ENCODE results near the gene MYO3B. TPM values are rescaled to one million over a fixed set of nuclear protein-coding genes. Genes with fewer than 3 reads are reported as not detected.

The MYO3B gene
- total RNA-seq, 4 donors from 2014 or later = 6.0 to 7.4 (median 7.2) TPM

DNA sequence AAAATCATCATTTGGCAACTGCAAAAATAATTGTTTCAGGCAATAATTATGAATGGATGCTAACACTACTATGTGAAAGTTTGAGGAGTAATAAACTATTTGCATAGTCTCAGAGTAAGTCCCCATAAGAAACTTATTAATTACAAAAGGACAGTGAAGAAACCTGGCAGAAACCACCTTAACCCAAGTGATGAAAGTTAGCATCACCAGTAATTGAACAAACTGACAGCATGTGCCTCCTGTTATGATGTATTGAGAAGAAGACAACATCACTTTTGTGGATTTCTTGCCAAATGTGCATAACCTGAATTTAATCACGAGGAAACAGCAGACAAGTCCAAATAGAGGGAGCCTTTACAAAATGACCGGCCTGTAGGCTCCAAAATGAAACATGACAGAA lies 353.9 kb downstream of the MYO3B start:
- intact Hi-C loops (cut with DNase I) = no loop called here
- no peak for TF ChIP-seq POLR2A (IDR thresholded peaks at IDR 0.05)
- TF ChIP-seq, protein P1, sequence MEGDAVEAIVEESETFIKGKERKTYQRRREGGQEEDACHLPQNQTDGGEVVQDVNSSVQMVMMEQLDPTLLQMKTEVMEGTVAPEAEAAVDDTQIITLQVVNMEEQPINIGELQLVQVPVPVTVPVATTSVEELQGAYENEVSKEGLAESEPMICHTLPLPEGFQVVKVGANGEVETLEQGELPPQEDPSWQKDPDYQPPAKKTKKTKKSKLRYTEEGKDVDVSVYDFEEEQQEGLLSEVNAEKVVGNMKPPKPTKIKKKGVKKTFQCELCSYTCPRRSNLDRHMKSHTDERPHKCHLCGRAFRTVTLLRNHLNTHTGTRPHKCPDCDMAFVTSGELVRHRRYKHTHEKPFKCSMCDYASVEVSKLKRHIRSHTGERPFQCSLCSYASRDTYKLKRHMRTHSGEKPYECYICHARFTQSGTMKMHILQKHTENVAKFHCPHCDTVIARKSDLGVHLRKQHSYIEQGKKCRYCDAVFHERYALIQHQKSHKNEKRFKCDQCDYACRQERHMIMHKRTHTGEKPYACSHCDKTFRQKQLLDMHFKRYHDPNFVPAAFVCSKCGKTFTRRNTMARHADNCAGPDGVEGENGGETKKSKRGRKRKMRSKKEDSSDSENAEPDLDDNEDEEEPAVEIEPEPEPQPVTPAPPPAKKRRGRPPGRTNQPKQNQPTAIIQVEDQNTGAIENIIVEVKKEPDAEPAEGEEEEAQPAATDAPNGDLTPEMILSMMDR (IDR thresholded peaks at IDR 0.05) = no peak
- no peaks in the 10 kb centered on the region for H3K9me3 ChIP-seq
- DNase-seq = no peak
- H3K4me1 ChIP-seq = peaks cover 10 to 22% of the 10 kb centered on the region in 2 donors
- 86 to 91% methylated on average over 2 of the region's 2 CpGs for WGBS, 2 donors
- H3K4me3 ChIP-seq (replicated peaks in 1 of 3) = no peak overlapping the region
- H3K27me3 ChIP-seq = no peaks in the 10 kb centered on the region
- no peaks in the 10 kb centered on the region for H3K36me3 ChIP-seq
- H3K27ac ChIP-seq = no peak overlapping the region

DNA sequence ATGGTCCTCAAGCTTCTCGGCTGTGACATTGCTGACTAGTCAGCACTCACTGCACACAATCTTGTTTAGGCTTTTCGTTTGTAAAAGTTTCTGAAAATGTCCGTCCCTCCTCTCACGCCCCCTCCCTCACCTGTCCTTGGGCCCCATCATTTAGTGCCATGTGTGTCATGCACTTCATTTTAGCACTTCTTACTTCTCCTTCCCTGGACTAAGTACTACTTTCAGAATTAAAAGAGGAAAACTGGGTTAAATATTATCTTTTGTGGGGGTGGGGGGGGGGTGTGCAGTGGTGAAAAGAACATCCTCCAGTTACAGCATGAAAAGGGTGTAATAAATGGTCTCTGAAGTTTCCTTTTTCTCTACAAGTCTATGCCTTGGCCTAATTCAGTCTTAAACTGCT lies 355.2 kb downstream of the MYO3B start:
- H3K27ac ChIP-seq = no peak overlapping the region
- DNase-seq = no peak
- H3K4me1 ChIP-seq = peaks cover 10 to 22% of the 10 kb centered on the region in 2 donors
- H3K27me3 ChIP-seq = no peaks in the 10 kb centered on the region
- no peaks in the 10 kb centered on the region for H3K36me3 ChIP-seq
- 91 to 94% methylated on average over 4 of the region's 4 CpGs for WGBS, 2 donors
- intact Hi-C loops (cut with DNase I) = no loop called here
- TF ChIP-seq, protein P1 (IDR thresholded peaks at IDR 0.05) = no peak
- TF ChIP-seq POLR2A (IDR thresholded peaks at IDR 0.05) = no peak
- no peaks in the 10 kb centered on the region for H3K9me3 ChIP-seq
- no peak overlapping the region for H3K4me3 ChIP-seq (replicated peaks in 1 of 3)

DNA sequence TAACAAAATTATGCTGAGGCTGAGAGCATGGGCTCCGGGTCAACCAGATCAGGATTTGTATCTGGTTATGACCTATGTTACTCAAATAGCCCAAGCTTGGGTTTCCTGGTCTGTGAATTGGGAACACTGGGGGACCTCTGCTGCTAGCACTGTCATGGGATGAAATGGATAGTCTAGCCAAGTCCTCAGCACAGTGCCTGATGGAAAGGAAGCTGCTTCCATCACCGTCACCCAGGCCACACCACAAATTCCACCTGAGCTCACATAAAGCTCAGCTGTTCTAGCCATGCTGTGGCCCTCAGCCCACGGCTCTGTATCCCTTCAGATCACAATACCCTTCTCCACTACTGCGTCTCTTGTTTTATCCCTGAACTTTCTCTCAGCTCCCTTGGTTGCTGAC lies 357.6 kb downstream of the MYO3B start:
- intact Hi-C loops (cut with DNase I) = no loop called here
- no peak overlapping the region for H3K27ac ChIP-seq
- no peak for DNase-seq
- no peak overlapping the region for H3K4me3 ChIP-seq (replicated peaks in 1 of 3)
- no peaks in the 10 kb centered on the region for H3K27me3 ChIP-seq
- H3K4me1 ChIP-seq = peaks cover 3 to 7% of the 10 kb centered on the region in 2 donors
- H3K9me3 ChIP-seq = no peaks in the 10 kb centered on the region
- 94 to 96% methylated on average over 4 of the region's 4 CpGs for WGBS, 2 donors
- TF ChIP-seq, protein P1 (IDR thresholded peaks at IDR 0.05) = no peak
- no peak for TF ChIP-seq POLR2A (IDR thresholded peaks at IDR 0.05)
- H3K36me3 ChIP-seq = no peaks in the 10 kb centered on the region

DNA sequence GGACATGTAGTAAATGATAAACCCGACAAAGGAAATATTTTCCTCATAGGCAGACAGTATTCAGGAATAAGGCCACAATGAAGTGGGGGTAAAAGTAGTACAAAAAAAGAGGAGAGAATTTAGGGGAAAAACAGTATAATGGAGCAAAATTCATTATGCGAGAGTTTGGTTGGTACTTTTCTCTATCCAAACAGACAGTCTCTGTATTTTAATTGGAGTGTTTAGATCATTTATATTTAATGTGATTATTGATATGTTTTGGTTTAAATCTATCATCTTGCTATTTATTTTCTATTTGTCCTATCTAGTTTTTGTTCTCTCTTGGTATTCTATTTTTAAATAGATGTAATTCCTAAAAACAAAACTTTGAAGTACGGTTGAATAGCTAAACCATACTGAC lies 366.9 kb downstream of the MYO3B start:
- Histone ChIP-seq H3K4me1 (no peaks in the 10 kb centered on the region), H3K27ac (no peak overlapping the region), H3K9me3 (no peaks in the 10 kb centered on the region), H3K4me3 (replicated peaks in 1 of 3) (no peak overlapping the region), H3K27me3 (no peaks in the 10 kb centered on the region), H3K36me3 (no peaks in the 10 kb centered on the region)
- TF ChIP-seq POLR2A (IDR thresholded peaks at IDR 0.05) = no peak
- TF ChIP-seq, protein P1 (IDR thresholded peaks at IDR 0.05) = no peak
- DNase-seq = no peak
- 94 to 98% methylated on average over 3 of the region's 3 CpGs for whole genome bisulfite sequencing, 2 donors
- intact Hi-C loops (cut with DNase I) = no loop called here

DNA sequence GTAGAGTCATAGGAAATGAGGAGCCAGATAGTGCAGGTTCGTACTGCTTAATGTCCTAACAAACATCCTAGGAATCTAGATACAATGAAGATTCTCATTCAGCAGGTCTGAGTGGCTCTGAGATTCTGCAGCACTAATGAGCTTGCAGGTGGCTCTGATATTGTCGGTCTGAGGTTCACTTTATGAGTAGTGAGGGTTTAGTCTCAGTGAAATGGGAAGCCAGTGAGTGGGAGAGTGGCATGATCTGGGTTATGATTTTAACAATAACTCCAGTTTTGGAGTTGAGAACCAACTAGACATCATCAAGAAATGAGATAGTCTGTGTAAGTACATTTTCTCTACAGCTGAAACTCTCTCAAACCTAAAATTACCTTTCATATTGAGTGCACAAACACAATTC lies 370.4 kb downstream of the MYO3B start:
- intact Hi-C loops (cut with DNase I) = no loop called here
- Histone ChIP-seq H3K27me3 (no peaks in the 10 kb centered on the region), H3K27ac (no peak overlapping the region), H3K9me3 (no peaks in the 10 kb centered on the region), H3K36me3 (no peaks in the 10 kb centered on the region), H3K4me3 (replicated peaks in 1 of 3) (no peak overlapping the region), H3K4me1 (no peaks in the 10 kb centered on the region)
- DNase-seq = no peak
- WGBS, 2 donors = 77 to 91% methylated on average over 2 of the region's 2 CpGs
- TF ChIP-seq, protein P1 (IDR thresholded peaks at IDR 0.05) = no peak
- no peak for TF ChIP-seq POLR2A (IDR thresholded peaks at IDR 0.05)
